Right lobe of liver (tissue), 6 donors: ENCODE measurements around the gene GPATCH8. TPM values are rescaled to one million over a fixed set of nuclear protein-coding genes. Genes with fewer than 3 reads are reported as not detected.

Source experiments
- ATAC-seq, 4 donors: fragments of 200-7000 bp; cut with Tn5 transposase; one replicate each; pipeline ENCODE4 v1.9.1; 2020; ENCODE audit warnings: mild to moderate bottlenecking in 4 of 4, moderate library complexity in 4 of 4
- DNase-seq, 3 donors: peaks; one replicate each; pipeline ENCODE4 v3.0.0-alpha.2; 2020
- H3K27ac ChIP-seq, 3 donors: fragments of 200-600 bp; one replicate each; pipeline ENCODE4 v1.8.0; 2022
- H3K27me3 ChIP-seq, 2 donors: fragments of 200-600 bp; one replicate each; pipeline ENCODE4 v1.8.0; 2022
- H3K36me3 ChIP-seq, 4 donors: fragments of 200-600 bp; sonication (generic) in 1 of 4; one replicate each; pipeline versions ENCODE4 v1.5.1 to v1.8.0; 2017 to 2022; ENCODE audit warnings: control low read depth in 1 of 4
- H3K4me1 ChIP-seq, 4 donors: fragments of 200-600 bp; sonication (generic) in 1 of 4; one replicate each; pipeline versions ENCODE4 v1.5.1 to v1.8.0; 2017 to 2022; ENCODE audit warnings: control low read depth in 1 of 4
- H3K4me3 ChIP-seq, 3 donors: fragments of 200-600 bp; one replicate each; pipeline ENCODE4 v1.8.0; 2022
- H3K9me3 ChIP-seq, 4 donors: fragments of 200-600 bp; sonication (generic) in 1 of 4; one replicate each; pipeline versions ENCODE4 v1.5.1 to v1.8.0; 2017 to 2022; ENCODE audit warnings: control low read depth in 1 of 4
- CTCF ChIP-seq, 4 donors: fragments of 200-600 bp in 3 of 4; fragments of 450-650 bp in 1 of 4; IDR thresholded peaks; one replicate each; pipeline versions ENCODE4 v1.5.1 to v1.8.0; 2016 to 2022; ENCODE audit warnings: antibody characterized with exemption in 4 of 4, mild to moderate bottlenecking in 2 of 4
- POLR2A ChIP-seq: fragments of 450-650 bp; IDR thresholded peaks from one replicate; pipeline ENCODE4 v1.6.1; 2017; ENCODE audit warnings: antibody characterized with exemption, mild to moderate bottlenecking
- WGBS: methylation state at CpG from one replicate; pipeline ENCODE4 v1.1.6; 2018; ENCODE audit warnings: low coverage, low lambda C conversion rate; ENCODE audit not compliant: insufficient coverage; ENCODE audit errors: missing lambda C conversion rate; 5-methylcytosine and 5-hydroxymethylcytosine counted together
- intact Hi-C, 2 donors: fragments of 100-400 bp; cut with DNase I; formaldehyde crosslinking; loops; one replicate each; pipeline versions ENCODE4 v1.11.2 to v1.14.1; 2022
- total RNA-seq, 6 experiments: library from RNA; depleted of rRNA in 2 of 6; stranded (reverse); fragments of >200 nt in 2 of 6; fragmentation: NEBNext Ultra II Directional in 3 of 6; extraction: Animal tissue kit (Norgen Biotek cat#: 25700) in 3 of 6; gene quantifications; one replicate each; pipeline versions ENCODE4 v1.1.0 to v1.2.4, GENCODE V29; 2016 to 2023
- donor health status: DM: no; HTN: yes; CAD: no.
- donor health status: DM: no; HTN: no; CAD: no.
- donor health status: DM: no; HTN: no; CAD: no.
- donor health status: DM: no; HTN: yes; CAD: no.
- donor health status: DM: no; HTN: yes; CAD: no.

Gene GPATCH8
- total RNA-seq, 6 experiments from 2014 or later, result 8.1 to 14.4 (median 13.1) TPM

- no peaks in the 10 kb centered on the region for H3K9me3 ChIP-seq
- H3K4me1 ChIP-seq, result peaks cover 0 to 6% (median 0%) of the 10 kb centered on the region in 4 donors
- H3K27ac ChIP-seq, result no peak overlapping the region
- intact Hi-C loops, result no loop called here
- peak overlapping the region in 1 of 3 donors; percentile 50 for H3K4me3 ChIP-seq
- 44% methylated on average over 3 of the region's 11 CpGs for WGBS
- H3K36me3 ChIP-seq, result no peaks in the 10 kb centered on the region
- no peak for ATAC-seq
- H3K27me3 ChIP-seq, result no peaks in the 10 kb centered on the region
- no peak for DNase-seq
- TF ChIP-seq CTCF (IDR thresholded peaks at IDR 0.05) (no peak), POLR2A (no peak)
Measured at GRCh38 chr17:44362459-44362948, 140.7 kb downstream of the GPATCH8 start.

GRCh38 chr17:44361292-44362260 lies 141.6 kb downstream of the GPATCH8 start:
- ATAC-seq (no peak), DNase-seq (no peak)
- Histone ChIP-seq H3K9me3 (no peaks in the 10 kb centered on the region), H3K27me3 (no peaks in the 10 kb centered on the region), H3K36me3 (no peaks in the 10 kb centered on the region), H3K27ac (no peak overlapping the region), H3K4me1 (peaks cover 0 to 6% (median 0%) of the 10 kb centered on the region in 4 donors), H3K4me3 (no peak overlapping the region)
- 59% methylated on average over 9 of the region's 11 CpGs for WGBS
- intact Hi-C loops, result no loop called here
- TF ChIP-seq POLR2A, result no peak
- no peak for TF ChIP-seq CTCF (IDR thresholded peaks at IDR 0.05)

- ATAC-seq (no peak), DNase-seq (no peak)
- Histone ChIP-seq H3K9me3 (no peaks in the 10 kb centered on the region), H3K4me1 (peaks cover 0 to 6% (median 0%) of the 10 kb centered on the region in 4 donors), H3K36me3 (no peaks in the 10 kb centered on the region), H3K27me3 (no peaks in the 10 kb centered on the region), H3K27ac (no peak overlapping the region), H3K4me3 (no peak overlapping the region)
- TF ChIP-seq CTCF (IDR thresholded peaks at IDR 0.05) (no peak), POLR2A (no peak)
- intact Hi-C loops, result no loop called here
- WGBS, result 25% methylated on average over 2 of the region's 5 CpGs
Measured at GRCh38 chr17:44360826-44361225, 142.4 kb downstream of the GPATCH8 start.

GRCh38 chr17:44360144-44360533 lies 143.1 kb downstream of the GPATCH8 start:
- Histone ChIP-seq H3K4me1 (peaks cover 0 to 6% (median 0%) of the 10 kb centered on the region in 4 donors), H3K27me3 (no peaks in the 10 kb centered on the region), H3K36me3 (no peaks in the 10 kb centered on the region), H3K9me3 (no peaks in the 10 kb centered on the region), H3K4me3 (no peak overlapping the region), H3K27ac (no peak overlapping the region)
- 50% methylated on average over 3 of the region's 6 CpGs for WGBS
- TF ChIP-seq CTCF (IDR thresholded peaks at IDR 0.05), result no peak
- TF ChIP-seq POLR2A, result no peak
- no peak for DNase-seq
- intact Hi-C loops, result no loop called here
- no peak for ATAC-seq
